LNCaP clone FGC (cell line): ENCODE measurements around the gene SOAT1.
A peak's percentile ranks its signal among the peaks of the same experiment; 100 is the strongest.

Source experiments
- DNase-seq: peaks from one replicate; pipeline ENCODE4 v3.0.0-alpha.2; 2011; ENCODE audit warnings: low read depth
- H3K4me3 ChIP-seq: 2 replicates; pipeline ENCODE4 v1.5.1; 2011; ENCODE audit warnings: mild to moderate bottlenecking, low read depth, low read length, control low read depth
- TF ChIP-seq, protein P1 (sequence below): IDR thresholded peaks from 2 replicates; pipeline ENCODE4 v1.5.1; 2012; ENCODE audit warnings: mild to moderate bottlenecking; ENCODE audit not compliant: control insufficient read depth, insufficient read depth; ENCODE audit errors: extremely low read depth

Gene SOAT1

DNA sequence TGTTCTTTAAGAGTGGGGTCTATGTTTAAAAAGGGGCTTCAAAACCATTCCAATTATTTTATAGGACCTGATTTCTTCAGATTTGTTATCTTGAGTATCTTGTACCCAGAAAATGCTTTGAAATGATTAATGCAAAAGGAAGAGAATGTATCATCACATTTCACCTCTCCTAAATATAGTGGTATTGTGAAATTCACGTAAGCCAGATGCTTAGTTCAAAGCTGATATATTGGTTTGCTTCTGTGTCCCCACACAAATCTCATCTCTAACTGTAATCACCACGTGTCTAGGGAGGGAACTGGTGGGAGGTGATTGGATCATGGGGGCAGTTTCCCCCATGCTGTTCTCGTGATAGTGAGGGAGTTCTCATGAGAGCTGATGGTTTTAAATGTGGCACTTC is 8.5 kb downstream of the SOAT1 start:
- no peak overlapping the region for H3K4me3 ChIP-seq
- DNase-seq = no peak
- TF ChIP-seq, protein P1, sequence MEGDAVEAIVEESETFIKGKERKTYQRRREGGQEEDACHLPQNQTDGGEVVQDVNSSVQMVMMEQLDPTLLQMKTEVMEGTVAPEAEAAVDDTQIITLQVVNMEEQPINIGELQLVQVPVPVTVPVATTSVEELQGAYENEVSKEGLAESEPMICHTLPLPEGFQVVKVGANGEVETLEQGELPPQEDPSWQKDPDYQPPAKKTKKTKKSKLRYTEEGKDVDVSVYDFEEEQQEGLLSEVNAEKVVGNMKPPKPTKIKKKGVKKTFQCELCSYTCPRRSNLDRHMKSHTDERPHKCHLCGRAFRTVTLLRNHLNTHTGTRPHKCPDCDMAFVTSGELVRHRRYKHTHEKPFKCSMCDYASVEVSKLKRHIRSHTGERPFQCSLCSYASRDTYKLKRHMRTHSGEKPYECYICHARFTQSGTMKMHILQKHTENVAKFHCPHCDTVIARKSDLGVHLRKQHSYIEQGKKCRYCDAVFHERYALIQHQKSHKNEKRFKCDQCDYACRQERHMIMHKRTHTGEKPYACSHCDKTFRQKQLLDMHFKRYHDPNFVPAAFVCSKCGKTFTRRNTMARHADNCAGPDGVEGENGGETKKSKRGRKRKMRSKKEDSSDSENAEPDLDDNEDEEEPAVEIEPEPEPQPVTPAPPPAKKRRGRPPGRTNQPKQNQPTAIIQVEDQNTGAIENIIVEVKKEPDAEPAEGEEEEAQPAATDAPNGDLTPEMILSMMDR = no peak

DNA sequence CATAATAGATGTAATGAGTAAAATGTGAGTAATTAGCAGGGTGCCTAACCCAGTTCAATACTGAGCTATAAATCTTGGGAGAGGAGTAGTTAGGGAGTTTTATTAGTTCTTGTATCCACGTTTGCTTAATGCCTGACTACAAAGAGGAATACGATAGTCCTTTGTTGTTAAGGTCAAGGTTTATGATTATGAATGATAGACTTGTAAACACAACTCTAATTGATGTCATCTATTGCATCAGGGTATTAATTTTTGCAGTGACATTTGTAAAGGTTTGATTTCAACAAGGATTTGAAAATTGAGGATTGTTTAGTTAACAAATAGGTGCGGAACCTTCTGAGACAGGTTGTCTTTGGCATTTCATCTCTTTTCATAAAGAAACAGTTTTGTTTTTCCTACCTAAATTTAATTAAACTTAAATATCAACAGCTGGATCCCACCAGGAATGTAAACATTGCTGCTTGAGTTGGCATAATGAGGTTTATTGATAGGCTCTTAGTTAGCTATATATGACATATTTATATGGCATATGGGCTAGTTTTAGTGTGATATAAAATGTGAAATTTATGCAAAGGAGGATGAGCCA is 9.7 kb downstream of the SOAT1 start:
- no peak for DNase-seq
- TF ChIP-seq, protein P1 = no peak
- H3K4me3 ChIP-seq = no peak overlapping the region

DNA sequence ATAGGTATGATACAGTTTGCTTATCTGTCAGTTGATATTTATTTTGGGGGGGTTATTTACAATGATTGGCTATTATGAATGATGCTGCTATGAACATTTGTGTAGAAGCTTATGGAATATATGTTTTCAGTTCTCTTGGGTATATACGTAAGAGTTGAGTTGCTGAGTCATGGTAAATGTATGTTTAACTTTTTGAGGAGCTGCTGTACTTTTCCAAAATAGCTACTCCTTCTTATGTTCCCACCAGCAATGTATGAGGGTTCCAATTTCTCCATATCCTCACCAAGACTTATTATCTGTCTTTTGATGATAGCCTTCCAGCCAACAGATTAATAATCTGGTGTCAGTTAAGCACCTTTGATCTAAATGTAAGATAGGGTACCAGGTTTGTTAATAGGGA is 11.9 kb downstream of the SOAT1 start:
- H3K4me3 ChIP-seq = no peak overlapping the region
- no peak for DNase-seq
- TF ChIP-seq, protein P1 = no peak

DNA sequence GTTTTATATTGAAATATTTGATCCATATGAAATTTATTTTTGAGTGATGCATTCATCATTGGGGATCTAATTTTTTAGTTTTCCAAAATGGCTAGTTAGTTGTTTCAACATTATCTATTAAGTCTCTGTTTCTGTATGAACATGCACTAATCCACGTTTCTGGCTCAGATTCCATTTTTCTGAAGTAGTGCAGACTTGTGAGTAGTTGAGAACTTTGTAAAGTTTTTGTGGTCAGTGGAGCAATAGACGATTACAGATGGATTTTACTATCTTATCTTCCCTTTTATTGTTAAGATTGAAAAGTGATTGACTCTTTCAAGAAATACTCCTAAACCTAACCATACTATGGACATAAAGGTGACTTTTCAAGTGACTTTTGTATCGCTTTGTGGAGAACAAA is 16.7 kb downstream of the SOAT1 start:
- H3K4me3 ChIP-seq = no peak overlapping the region
- DNase-seq = no peak
- TF ChIP-seq, protein P1 = no peak

DNA sequence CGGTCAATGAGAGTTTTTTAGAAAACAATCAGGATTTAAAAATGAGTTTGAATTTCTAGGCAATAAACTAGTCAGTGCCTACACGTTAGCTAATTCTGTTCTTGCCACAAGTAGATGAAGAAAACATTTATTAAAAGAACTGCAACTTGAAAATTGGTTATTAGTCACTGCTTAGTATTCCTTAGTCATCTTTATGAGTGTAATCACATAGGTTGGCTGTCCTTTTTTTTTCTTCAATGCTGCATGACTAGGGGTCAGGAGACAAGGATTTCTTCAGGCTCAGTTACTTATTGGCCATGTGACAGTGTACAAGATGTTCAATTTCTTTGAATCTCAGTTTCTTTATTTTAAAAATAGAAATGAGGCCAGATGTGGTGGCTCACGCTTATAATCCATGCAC is 17.1 kb downstream of the SOAT1 start:
- TF ChIP-seq, protein P1 = no peak
- no peak overlapping the region for H3K4me3 ChIP-seq
- no peak for DNase-seq

DNA sequence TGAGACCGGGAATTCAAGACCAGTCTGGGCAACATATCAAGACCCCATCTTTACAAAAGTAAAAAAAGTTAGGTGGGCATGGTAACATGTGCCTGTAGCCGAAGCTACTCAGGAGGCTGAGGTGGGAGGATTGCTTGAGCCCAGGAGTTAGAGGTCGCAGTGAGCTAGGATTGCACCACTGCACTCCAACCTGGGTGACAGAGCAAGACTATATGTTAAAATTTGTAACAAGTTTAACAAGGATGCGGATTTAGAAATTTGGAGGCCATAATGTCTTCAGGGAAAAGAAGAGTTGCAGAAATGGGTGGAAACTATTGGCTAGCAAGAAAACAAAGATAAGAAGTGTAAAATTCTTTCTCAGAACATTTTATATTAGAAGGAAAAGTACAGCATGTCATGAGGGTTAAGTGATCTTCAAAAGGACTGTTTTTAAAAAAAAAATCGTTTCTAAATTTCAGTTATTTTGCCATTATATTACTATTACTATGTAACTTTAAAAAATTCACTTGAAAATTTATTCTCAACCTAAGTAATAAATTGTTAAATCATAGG is 17.6 kb downstream of the SOAT1 start:
- TF ChIP-seq, protein P1 = no peak
- no peak for DNase-seq

DNA sequence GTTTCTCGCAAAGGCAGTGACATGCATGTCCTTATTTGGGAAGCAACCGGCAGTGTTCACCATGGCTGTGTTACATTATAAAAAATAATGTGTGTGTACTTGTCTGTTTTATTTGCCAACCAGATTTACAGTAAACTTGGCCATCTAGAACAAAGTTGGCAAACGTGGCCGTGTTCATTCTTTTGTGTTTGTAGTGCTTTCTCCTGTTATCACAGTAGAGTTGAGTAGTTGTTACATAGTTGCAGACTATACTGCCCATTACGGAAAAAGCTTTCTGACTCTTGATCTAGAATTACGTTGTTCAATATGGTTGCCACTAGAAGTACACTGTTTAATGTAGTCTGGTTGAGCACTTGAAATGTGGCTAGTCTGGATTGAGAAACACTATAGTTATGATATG is 19.4 kb downstream of the SOAT1 start:
- H3K4me3 ChIP-seq = peak overlapping the region; percentile 5; the same call in 1 of the 2 replicates
- TF ChIP-seq, protein P1 = no peak
- DNase-seq = peak; percentile 99

More for the DNA sequence above, 17.6 kb downstream of the SOAT1 start:
- H3K4me3 ChIP-seq = no peak overlapping the region
